Neural progenitor cell (in vitro differentiated cells): ENCODE results near the gene LCT.

ENCODE experiments used
- EZH2 ChIP-seq: fragments of 200-600 bp; sonication (generic); IDR thresholded peaks from 2 replicates; pipeline ENCODE4 v1.6.1; 2017; ENCODE audit warnings: antibody characterized with exemption, mild to moderate bottlenecking, moderate library complexity
- EZH2phosphoT487 ChIP-seq: fragments of 200-600 bp; sonication (generic); IDR thresholded peaks from 2 replicates; pipeline ENCODE4 v1.6.1; 2017; ENCODE audit warnings: antibody characterized with exemption
- TF ChIP-seq, protein P1 (sequence below): fragments of 200-600 bp; sonication (generic); IDR thresholded peaks from 2 replicates; pipeline ENCODE4 v1.5.1; 2017; ENCODE audit warnings: antibody characterized with exemption, mild to moderate bottlenecking

DNA sequence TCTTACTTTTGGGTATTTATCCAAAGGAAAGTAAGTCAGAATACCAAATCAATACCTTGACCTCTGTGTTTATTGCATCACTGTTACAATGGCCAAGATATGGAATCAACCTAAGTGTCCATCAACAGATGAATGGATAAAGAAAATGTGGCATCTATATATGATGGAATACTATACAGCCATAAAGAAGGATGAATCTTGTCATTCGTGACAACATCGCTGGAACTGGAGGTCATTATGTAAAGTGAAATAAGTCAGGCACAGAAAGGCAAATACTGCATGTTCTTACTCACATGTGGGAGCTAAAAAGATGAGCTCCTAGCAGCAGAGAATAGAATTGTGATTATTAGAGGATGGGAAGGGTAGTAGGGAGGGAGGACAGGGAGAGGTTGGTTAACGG lies 34.6 kb downstream of the LCT start:
- TF ChIP-seq, protein P1, sequence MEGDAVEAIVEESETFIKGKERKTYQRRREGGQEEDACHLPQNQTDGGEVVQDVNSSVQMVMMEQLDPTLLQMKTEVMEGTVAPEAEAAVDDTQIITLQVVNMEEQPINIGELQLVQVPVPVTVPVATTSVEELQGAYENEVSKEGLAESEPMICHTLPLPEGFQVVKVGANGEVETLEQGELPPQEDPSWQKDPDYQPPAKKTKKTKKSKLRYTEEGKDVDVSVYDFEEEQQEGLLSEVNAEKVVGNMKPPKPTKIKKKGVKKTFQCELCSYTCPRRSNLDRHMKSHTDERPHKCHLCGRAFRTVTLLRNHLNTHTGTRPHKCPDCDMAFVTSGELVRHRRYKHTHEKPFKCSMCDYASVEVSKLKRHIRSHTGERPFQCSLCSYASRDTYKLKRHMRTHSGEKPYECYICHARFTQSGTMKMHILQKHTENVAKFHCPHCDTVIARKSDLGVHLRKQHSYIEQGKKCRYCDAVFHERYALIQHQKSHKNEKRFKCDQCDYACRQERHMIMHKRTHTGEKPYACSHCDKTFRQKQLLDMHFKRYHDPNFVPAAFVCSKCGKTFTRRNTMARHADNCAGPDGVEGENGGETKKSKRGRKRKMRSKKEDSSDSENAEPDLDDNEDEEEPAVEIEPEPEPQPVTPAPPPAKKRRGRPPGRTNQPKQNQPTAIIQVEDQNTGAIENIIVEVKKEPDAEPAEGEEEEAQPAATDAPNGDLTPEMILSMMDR = no peak
- no peak for TF ChIP-seq EZH2
- TF ChIP-seq EZH2phosphoT487 = no peak
